Measurements from ENCODE around the gene RPL39. TPM values are rescaled to one million over a fixed set of nuclear protein-coding genes. Genes with fewer than 3 reads are reported as not detected.

Gene RPL39
- total RNA-seq, 1 donor from 2014 or later = 3,643 TPM

Other genes with a start within 250 kb of the RPL39 start
- 24.2 and 29.6 TPM in 2 replicates for gene STEEP1, start 226.2 kb downstream of the RPL39 start, total RNA-seq
- 45.4 and 52.7 TPM in 2 replicates for gene UBE2A, start 217.1 kb downstream of the RPL39 start, total RNA-seq
- gene NKRF, start 185.2 kb downstream of the RPL39 start, total RNA-seq = 5.2 and 8.9 TPM in 2 replicates
- 23.6 and 24.4 TPM in 2 replicates for gene SEPTIN6, start 98.5 kb downstream of the RPL39 start, total RNA-seq
- gene SOWAHD, start 33.0 kb downstream of the RPL39 start, total RNA-seq = not detected in 2 replicates
- gene UPF3B, start 61.3 kb upstream of the RPL39 start, total RNA-seq = 2.2 and 4.1 TPM in 2 replicates
- 14.2 and 17.3 TPM in 2 replicates for gene RNF113A, start 80.1 kb upstream of the RPL39 start, total RNA-seq
- gene NDUFA1, start 80.2 kb upstream of the RPL39 start, total RNA-seq = 64.1 and 69.8 TPM in 2 replicates
- not detected in 2 replicates for gene AKAP14, start 104.3 kb upstream of the RPL39 start, total RNA-seq
- gene NKAP, start 152.1 kb upstream of the RPL39 start, total RNA-seq = 4.8 and 5.2 TPM in 2 replicates